SU-DHL-6 (cell line): ENCODE data around the gene KLK12.

ENCODE experiments used
- H2AFZ ChIP-seq: fragments of 200-600 bp; sonication (generic); 2 replicates; pipeline ENCODE4 v1.6.1; 2014; ENCODE audit warnings: low read depth, mild to moderate bottlenecking, moderate library complexity, mixed read lengths, antibody characterized with exemption, low read length; ENCODE audit not compliant: severe bottlenecking
- H3F3A ChIP-seq: fragments of 200-600 bp; shearing (Covaris generic); 2 replicates; pipeline ENCODE4 v1.6.0; 2016; ENCODE audit warnings: antibody characterized with exemption, mild to moderate bottlenecking; ENCODE audit not compliant: insufficient read depth
- H3K27ac ChIP-seq: fragments of 200-600 bp; sonication (generic); 2 replicates; pipeline ENCODE4 v1.5.1; 2016; ENCODE audit warnings: low read depth, mild to moderate bottlenecking, low read length, moderate library complexity, mixed read lengths
- H3K27me3 ChIP-seq: fragments of 200-600 bp; sonication (generic), shearing (Covaris generic); 2 replicates; pipeline ENCODE4 v1.6.0; 2014; ENCODE audit warnings: mild to moderate bottlenecking, low read length
- H3K36me3 ChIP-seq: fragments of 200-600 bp; sonication (generic); 2 replicates; pipeline ENCODE4 v1.6.1; 2014; ENCODE audit warnings: mild to moderate bottlenecking, low read length, mixed read lengths
- H3K4me2 ChIP-seq: fragments of 300-600, 200-600 bp; shearing (Covaris generic), sonication (generic); 2 replicates; pipeline ENCODE4 v1.6.0; 2014; ENCODE audit warnings: low read length, low read depth, mild to moderate bottlenecking; ENCODE audit not compliant: poor library complexity, severe bottlenecking
- H3K4me3 ChIP-seq: fragments of 200-600 bp; sonication (generic); 2 replicates; pipeline ENCODE4 v1.5.1; 2014; ENCODE audit warnings: antibody characterized with exemption, low read length, mild to moderate bottlenecking, mixed read lengths; ENCODE audit not compliant: insufficient read depth, poor library complexity, severe bottlenecking
- H3K79me2 ChIP-seq: fragments of 200-600 bp; sonication (generic); 2 replicates; pipeline ENCODE4 v1.6.1; 2014; ENCODE audit warnings: mild to moderate bottlenecking, low read length, moderate library complexity; ENCODE audit not compliant: insufficient read depth
- H3K9ac ChIP-seq: fragments of 200-600 bp; sonication (generic); 2 replicates; pipeline ENCODE4 v1.7.0; 2014; ENCODE audit warnings: mild to moderate bottlenecking, low read length
- H3K9me2 ChIP-seq: fragments of 200-600 bp; sonication (generic); replicated peaks from 2 replicates; pipeline ENCODE4 v1.6.1; 2014; ENCODE audit warnings: low read length; ENCODE audit not compliant: insufficient read depth
- H3K9me3 ChIP-seq: fragments of 200-600 bp; sonication (generic); 2 replicates; pipeline ENCODE4 v1.6.1; 2014; ENCODE audit warnings: low read length, mixed read lengths; ENCODE audit not compliant: insufficient read depth
- H4K20me1 ChIP-seq: fragments of 200-600 bp; sonication (generic); 2 replicates; pipeline ENCODE4 v1.6.1; 2014; ENCODE audit warnings: low read depth, mild to moderate bottlenecking, antibody characterized with exemption, low read length, moderate library complexity, mixed read lengths
- CTCF ChIP-seq: fragments of 200-600 bp; sonication (generic); IDR thresholded peaks from one replicate; pipeline ENCODE4 v1.5.1; 2017; ENCODE audit warnings: antibody characterized with exemption, mild to moderate bottlenecking, low read length, moderate library complexity; ENCODE audit not compliant: insufficient read depth, poor library complexity, severe bottlenecking
- EZH2phosphoT487 ChIP-seq: fragments of 200-600 bp; sonication (generic), shearing (Covaris generic); conservative IDR thresholded peaks from 2 replicates; pipeline ENCODE4 v1.6.1; 2018; ENCODE audit warnings: mild to moderate bottlenecking, antibody characterized with exemption, low read length, moderate library complexity, mixed read lengths

The KLK12 gene

GRCh38 chr19:51083181-51083580, 48.4 kb upstream of the KLK12 start:
- Histone ChIP-seq H3K27me3 (no peaks in the 10 kb centered on the region), H4K20me1 (no peaks in the 10 kb centered on the region), H3K79me2 (no peaks in the 10 kb centered on the region), H3K36me3 (no peaks in the 10 kb centered on the region), H3F3A (no peaks in the 10 kb centered on the region), H3K27ac (no peak overlapping the region), H3K4me2 (no peak overlapping the region), H3K9me2 (no peaks in the 10 kb centered on the region), H2AFZ (no peak overlapping the region), H3K9ac (no peak overlapping the region), H3K9me3 (no peaks in the 10 kb centered on the region), H3K4me3 (no peak overlapping the region)
- TF ChIP-seq CTCF: no peak
- TF ChIP-seq EZH2phosphoT487: no peak

- H3K9ac ChIP-seq: no peak within 1 kb of the TSS
- H3K9me2 ChIP-seq: no peaks in the 10 kb centered on the region
- H3K27ac ChIP-seq: no peak within 1 kb of the TSS
- H3K36me3 ChIP-seq: no peaks in the 10 kb centered on the region
- H3K4me3 ChIP-seq: no peak within 1 kb of the TSS
- no peaks in the 10 kb centered on the region for H4K20me1 ChIP-seq
- TF ChIP-seq CTCF (no peak), EZH2phosphoT487 (no peak)
- H3K79me2 ChIP-seq: no peaks in the 10 kb centered on the region
- no peaks in the 10 kb centered on the region for H3K27me3 ChIP-seq
- H3K9me3 ChIP-seq: no peaks in the 10 kb centered on the region
- no peaks in the 10 kb centered on the region for H3F3A ChIP-seq
- no peak within 1 kb of the TSS for H3K4me2 ChIP-seq
- H2AFZ ChIP-seq: no peak within 1 kb of the TSS
Measured at GRCh38 chr19:51082611-51083010, 47.8 kb upstream of the KLK12 start, which contains the start of gene KLK14. TSS of gene KLK14 (minus strand) at chr19:51082887. CDS start at chr19:51082614, 273 bp downstream.

GRCh38 chr19:51081476-51081875, 46.7 kb upstream of the KLK12 start:
- H4K20me1 ChIP-seq: no peaks in the 10 kb centered on the region
- no peaks in the 10 kb centered on the region for H3K36me3 ChIP-seq
- no peak for TF ChIP-seq EZH2phosphoT487
- no peak for TF ChIP-seq CTCF
- no peaks in the 10 kb centered on the region for H3F3A ChIP-seq
- H3K79me2 ChIP-seq: no peaks in the 10 kb centered on the region
- H3K9ac ChIP-seq: no peak overlapping the region
- H3K27me3 ChIP-seq: no peaks in the 10 kb centered on the region
- no peaks in the 10 kb centered on the region for H3K9me3 ChIP-seq
- H2AFZ ChIP-seq: no peak overlapping the region
- H3K4me2 ChIP-seq: no peak overlapping the region
- no peaks in the 10 kb centered on the region for H3K9me2 ChIP-seq
- no peak overlapping the region for H3K27ac ChIP-seq
- no peak overlapping the region for H3K4me3 ChIP-seq
